ENCODE measurements around the gene LRCH3.
"Not testable (repeated sequence)": the region's sequence is repeated elsewhere in the genome, so short reads cannot be mapped to it uniquely, and the experiment has no call there.

LRCH3 gene

DNA sequence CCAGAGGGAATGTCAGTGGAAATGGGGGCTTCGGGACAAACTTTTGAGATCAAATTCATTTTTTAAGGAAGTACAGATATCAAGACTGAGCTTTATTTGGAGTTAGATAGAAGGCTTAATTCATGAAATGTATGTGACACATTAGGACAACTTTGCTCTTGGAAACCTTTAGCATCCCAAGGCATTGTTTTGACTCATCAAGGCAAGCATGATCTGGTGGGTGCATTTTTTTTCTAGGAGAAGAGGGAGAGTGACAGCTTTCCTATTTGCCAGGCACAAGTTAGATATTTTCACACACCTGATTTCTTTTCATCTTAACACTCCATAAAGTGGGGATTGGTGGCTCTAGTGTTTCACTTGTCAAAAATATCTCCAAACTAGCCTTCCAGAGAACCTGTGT is 97.5 kb downstream of the LRCH3 start:
- DNase-seq: no peak

DNA sequence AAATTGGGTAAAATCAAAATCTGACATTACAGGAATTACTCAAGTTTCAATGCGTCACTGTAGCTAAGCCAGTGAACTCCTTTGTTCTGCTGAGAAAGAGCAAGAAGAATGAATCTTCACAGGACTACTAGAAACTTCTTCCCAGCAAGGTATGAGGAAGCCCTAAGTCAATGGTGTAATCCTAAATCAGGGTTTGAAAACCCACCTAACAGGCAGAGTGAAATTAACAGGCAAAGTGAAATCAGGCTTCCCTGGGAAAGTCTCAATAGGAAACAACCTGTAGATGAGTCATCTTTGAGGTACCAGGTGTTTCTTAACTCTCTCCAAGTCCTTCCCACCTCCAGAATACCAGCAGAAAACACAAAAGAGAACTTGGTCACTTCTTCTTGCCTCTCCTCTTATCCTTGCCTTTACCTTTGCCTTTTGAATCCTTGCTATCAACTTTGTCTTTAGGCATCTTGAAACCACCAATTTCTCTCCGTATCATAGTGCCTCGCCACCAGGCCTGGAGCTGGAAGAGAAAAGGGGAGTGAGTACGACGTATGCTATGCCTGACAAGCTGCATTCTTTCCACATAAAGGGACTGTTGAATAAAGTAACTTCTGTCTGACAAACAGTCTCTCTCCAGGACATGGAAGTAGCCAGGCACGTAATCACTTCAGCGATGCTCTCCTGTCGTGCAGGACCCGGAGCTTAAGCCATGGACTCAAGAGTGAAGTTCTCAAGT is 98.3 kb downstream of the LRCH3 start:
- no peak for DNase-seq

DNA sequence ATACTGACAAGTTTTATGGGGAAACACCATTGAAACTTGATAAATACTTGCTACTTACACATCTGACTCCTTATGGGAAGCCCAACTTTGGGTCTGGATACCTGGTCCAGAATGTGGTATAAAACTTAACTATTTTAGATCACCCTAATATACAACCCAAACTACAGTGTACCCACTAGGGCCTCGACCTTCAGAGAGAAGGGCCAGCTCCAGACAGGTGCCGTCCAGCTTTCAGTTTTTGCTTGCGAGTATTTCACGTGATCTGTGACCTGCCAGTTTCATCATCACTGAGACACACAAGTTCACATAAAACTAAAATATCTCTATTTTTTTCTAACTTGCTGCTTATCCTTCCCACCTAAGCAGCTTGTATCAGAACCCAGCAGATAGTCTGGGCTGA is 99.6 kb downstream of the LRCH3 start:
- DNase-seq: no peak

DNA sequence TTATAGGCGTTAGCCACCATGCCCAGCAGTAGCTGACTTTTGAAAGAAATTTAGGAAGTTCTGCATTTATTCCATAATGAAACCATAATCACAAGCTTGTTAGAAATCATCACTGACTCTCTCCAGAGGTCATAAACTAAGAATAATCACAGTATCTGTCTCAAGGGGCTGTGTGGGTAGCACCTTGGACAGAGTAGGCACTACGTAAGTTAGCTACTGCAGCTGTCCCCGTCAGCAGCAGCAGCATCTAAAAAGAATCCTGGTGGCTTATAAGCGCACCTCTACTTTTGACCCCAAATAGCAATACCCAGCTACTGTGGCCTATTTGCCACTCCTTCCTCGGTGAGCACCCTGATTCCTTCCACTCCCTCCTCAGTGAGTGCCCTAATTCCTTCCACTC is 101.1 kb downstream of the LRCH3 start:
- no peak for DNase-seq

- no peak for DNase-seq
These were observed 105.4 kb downstream of the LRCH3 start for GRCh38 chr3:197896421-197896820.

DNA sequence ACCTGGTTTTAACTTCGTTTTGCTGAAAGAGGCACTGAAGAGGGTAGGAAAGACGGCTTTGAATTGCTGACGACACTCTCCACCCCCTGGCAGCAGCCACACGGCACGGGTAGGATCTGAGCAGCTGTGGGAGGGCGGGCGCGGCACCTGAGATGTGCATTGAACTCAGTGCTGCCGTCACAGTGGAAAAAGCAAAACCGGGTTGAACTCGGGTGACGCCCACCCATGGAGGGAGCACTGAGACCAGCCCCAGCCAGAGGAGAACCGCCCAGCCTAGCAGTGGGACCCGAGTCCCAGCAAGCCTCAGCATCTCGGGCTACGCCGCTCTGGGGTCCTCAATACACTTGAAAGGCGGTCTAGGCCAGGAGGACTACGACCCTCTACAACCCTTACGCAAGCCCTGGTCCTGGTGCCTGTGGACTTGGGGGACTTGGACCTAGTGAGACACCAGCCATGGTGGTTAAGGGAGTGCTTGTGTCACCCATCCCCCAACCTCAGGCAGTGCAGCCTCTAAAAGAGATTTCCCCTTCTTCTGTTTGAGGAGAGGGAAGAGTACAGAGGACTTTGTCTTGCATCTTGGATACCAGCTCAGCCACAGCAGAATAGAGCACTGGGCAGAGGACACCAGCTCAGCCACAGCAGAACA is 108.9 kb downstream of the LRCH3 start:
- no peak for DNase-seq

DNA sequence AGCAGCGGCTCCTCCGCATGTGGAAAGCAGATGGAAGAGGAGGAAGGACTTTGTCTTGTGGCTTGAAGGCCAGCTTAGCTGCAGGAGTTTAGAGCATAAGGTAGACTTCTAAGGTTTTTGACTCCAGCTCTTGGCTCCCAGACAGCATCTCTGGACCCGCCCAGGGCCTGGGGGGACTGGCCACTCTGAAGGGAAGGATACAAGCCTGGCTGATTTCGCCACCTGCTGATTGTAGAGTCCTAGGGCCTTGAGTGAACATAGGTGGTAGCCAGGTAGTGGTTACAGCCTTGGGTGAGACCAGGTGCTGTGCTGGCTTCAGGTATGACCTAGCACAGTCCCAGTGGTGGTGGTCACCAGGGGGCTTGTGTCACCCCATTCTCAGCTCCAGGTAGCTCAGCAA is 110.6 kb downstream of the LRCH3 start:
- DNase-seq: no peak

DNA sequence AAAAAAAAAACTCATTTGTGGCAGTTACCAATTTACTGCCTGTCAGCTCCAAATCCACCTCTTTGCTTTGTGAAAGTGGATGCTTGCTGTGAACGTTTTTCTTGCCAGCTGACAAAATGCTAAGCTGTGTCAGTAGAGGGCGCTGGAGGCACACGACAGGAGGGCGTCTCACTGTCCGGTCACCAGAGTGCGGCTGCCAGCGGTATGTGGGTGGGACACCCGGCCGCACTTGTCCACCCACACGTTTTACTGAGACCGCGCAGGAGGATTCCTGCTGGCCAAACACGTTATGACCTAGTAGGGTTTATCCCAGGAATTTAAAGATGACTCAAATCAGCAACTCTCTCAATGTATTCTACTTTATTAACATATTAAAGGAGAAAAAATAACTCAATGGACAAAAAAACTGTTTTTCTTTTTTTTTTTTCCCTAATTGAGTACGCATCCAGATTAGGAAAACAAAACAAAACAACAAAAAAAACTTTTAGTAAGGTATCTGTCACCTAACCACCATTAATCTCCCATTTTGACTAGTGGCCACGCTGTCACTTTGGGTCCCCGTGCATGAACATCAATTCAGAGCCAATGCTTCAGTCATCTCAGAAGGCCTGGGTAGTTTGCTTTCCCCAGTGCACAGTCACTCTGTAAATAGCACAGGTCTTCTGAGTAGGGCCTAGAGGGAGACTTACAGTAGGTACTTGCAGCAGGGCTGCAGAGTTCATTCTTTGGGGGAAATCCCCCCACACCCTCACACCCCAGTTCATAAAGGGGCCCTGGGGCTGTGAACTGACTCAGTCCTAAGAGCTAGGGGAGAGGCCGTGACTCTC is 115.2 kb downstream of the LRCH3 start:
- peak; percentile 94 for DNase-seq

DNA sequence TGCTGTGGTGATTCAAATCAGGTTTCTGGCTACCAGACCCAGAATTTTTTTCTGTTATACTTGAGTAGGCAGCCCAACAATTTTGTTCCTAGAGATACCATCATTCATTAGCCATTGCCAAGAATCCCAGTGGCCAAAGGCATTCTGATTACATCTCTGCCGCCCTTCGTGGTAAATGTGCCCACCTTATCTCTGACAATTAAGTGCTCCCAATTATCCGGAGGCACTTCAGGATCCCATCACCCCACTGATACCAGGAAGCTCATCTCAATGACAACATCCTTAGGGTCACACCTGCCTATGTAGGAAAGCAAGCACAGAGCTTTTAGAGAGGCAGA is 115.8 kb downstream of the LRCH3 start:
- no peak for DNase-seq

- no peak for DNase-seq
These were observed 116.1 kb downstream of the LRCH3 start for GRCh38 chr3:197907196-197907595.

DNA sequence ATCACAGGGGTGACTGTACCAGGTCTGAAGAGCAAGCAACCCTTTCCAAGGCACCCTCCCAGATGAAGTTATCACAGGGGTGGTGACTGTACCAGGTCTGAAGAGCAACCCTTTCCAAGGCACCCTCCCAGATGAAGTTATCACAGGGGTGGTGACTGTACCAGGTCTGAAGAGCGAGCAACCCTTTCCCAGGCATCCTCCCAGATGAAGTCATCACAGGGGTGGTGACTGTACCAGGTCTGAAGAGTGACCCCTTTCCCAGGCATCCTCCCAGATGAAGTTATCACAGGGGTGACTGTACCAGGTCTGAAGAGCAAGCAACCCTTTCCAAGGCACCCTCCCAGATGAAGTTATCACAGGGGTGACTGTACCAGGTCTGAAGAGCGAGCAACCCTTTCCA is 117.5 kb downstream of the LRCH3 start:
- not testable (repeated sequence) for DNase-seq

DNA sequence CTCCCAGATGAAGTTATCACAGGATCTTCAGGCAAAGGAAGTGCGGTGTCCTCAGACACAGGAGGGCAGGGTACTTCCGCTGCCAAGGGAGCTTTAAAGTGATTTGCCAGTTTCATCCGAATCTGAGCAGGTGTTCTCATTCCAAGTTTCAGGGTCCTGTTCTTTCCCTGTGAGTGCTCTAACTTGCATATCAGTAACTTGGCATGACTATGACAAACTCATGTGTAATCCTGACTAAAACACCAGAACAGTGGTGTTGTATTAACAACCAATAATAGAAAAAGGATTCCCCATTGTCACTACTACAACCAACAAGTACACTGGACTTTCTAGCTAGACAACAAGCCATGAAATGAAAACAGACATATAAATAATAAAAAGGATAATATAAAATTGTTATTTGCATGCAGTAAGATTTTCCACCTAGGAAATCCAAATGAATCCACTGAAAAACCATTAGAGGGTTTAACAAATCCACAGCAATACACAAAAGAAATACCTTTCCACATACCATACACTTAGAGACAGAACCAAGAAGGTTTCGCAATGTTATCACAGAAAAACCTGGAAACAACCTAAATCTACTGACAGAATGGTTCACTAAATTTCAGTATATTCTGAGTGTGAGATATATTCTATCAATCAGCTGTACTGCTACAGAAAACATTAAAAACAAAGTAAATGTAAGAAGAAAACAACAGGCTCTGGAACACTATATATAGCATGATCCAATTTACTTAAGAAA is 118.1 kb downstream of the LRCH3 start:
- DNase-seq: no peak

- no peak for DNase-seq
These were observed 121.9 kb downstream of the LRCH3 start for GRCh38 chr3:197912741-197913476.

DNA sequence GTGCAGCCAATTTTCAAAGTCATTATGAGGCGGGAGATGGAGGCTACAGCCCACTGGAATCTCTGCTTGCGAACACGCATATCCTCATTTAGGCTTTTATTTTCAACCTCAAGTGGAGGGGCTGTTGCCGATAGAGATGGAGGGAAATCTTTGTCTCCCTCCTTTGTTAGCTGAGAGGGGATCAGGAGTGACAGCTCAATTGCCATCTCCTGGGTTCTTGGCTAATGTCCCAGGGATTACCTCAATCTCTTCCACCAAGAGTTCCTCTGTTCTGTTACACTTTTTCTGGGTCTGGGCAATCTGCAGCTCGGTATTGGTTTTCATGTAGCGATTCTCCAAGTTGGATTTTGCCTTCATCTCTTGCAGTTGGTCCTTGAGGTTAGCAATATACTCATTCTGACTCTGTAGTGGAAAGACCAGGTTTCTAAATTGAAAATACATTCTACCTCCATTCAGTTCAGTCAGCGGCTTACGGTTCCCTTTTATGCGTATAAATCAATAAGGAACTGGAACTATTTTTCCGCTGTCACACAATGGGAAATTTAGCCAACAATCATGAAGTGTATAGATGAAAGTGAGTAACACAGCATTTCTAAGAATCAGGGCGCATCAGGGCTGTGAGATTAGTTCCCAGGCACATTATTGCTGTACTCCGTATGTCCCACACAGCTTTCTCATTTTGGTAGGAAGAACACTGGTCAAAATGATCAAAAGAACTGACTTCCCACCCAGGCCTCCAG is 122.8 kb downstream of the LRCH3 start:
- no peak for DNase-seq

GRCh38 chr3:197921429-197922275 is 130.6 kb downstream of the LRCH3 start:
- not testable (repeated sequence) for DNase-seq

- DNase-seq: no peak
These were observed 135.4 kb downstream of the LRCH3 start for GRCh38 chr3:197926418-197926817.

DNA sequence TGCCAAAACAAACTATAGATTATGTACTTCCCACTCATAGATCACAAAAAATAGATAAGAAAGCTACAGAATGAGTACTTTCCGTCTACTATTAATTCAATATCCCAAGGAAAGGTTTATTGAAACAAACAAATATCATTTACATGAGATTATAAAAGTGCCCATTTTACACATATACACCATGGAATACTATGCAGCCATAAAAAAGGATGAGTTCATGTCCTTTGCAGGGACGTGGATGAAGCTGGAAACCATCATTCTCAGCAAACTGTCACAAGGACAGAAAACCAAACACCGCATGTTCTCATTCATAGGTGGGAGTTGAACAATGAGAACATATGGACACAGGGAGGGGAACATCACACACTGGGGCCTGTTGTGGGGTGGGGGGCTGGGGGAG is 136.5 kb downstream of the LRCH3 start:
- not testable (repeated sequence) for DNase-seq

DNA sequence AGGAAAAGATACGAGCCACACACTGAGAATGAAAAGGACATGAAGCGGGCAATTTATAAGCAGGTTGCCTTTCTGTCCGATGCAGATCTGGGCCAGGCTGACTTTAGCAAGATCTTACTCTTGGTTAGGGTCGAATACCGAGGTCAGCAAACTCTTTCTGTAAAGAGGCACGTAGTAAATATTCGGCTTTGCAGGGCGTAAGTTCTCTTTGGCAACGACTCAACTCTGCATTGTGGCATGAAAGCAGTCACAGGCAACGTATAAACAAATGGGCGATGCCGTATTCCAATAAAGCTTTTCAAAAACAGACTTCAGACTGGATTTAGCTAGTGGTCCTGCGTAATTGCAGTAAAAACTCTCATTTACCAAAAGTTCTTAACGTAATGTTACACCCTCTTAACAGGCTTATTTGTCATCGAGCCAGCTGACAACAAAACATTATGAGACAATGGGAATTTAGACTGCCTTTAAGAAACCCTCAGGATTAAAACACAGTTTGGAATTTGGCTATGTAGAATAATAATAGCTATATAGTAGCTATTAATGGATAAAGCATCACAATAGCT is 145.8 kb downstream of the LRCH3 start:
- no peak for DNase-seq
